GM12878 (cell line): ENCODE data around the gene KIF11. TPM values are rescaled to one million over a fixed set of nuclear protein-coding genes. Genes with fewer than 3 reads are reported as not detected.

Source experiments
- ATAC-seq: fragments of 200-7000 bp; cut with Tn5 transposase; 3 replicates; pipeline ENCODE4 v1.9.1; 2020; ENCODE audit warnings: mild to moderate bottlenecking, moderate library complexity
- Bru-seq: library from RNA; stranded (reverse); fragments of 400-500 nt; gene quantifications from one replicate; lab custom pipeline; 2021; lab: Mats Ljungman, UMichigan
- BruChase-seq, 2 experiments: library from RNA; stranded (reverse); fragments of 400-500 nt; gene quantifications; one replicate each; lab custom pipeline; 2021; lab: Mats Ljungman, UMichigan
- BruUV-seq: library from RNA; stranded (reverse); fragments of 400-500 nt; replicated peaks from 2 replicates; lab custom pipeline; 2021; lab: Mats Ljungman, UMichigan
- CTCF ChIA-PET: fragments of 300-600 bp; sonication (Branson Sonifier 250); formaldehyde crosslinking; extraction: SDS; loops from one replicate; lab custom pipeline; 2021; ENCODE audit warnings: inconsistent platforms; lab: Yijun Ruan, JAX
- POLR2A ChIA-PET: fragments of 350-600 bp; formaldehyde crosslinking; extraction: SDS; loops from one replicate; lab custom pipeline; 2021; ENCODE audit warnings: inconsistent platforms; lab: Charles Lee
- RAD21 ChIA-PET: fragments of 300-600 bp; sonication (Branson Sonifier 250); formaldehyde crosslinking; loops from one replicate; lab custom pipeline; 2023; ENCODE audit warnings: antibody characterized with exemption; ENCODE audit not compliant: unreplicated experiment; lab: Charles Lee
- SMC1A ChIA-PET: fragments of 300-600 bp; sonication (Branson Sonifier 250); formaldehyde crosslinking; loops from one replicate; lab custom pipeline; 2023; ENCODE audit not compliant: unreplicated experiment, uncharacterized antibody; lab: Charles Lee
- DNase-seq: peaks from one replicate; pipeline ENCODE4 v3.0.0-alpha.2; 2011; ENCODE audit warnings: low read depth, low spot score
- FAIRE-seq: peaks from 3 replicates; lab custom pipeline; 2011; peaks lifted over from hg19 to GRCh38; lab: Jason Lieb, UNC
- H2AFZ ChIP-seq: 2 replicates; pipeline ENCODE4 v1.6.0; 2011; ENCODE audit warnings: low read depth, low read length, control low read depth; ENCODE audit not compliant: control insufficient read depth
- H3K27ac ChIP-seq: 2 replicates; pipeline ENCODE4 v1.5.1; 2011; ENCODE audit warnings: control low read depth; ENCODE audit not compliant: control insufficient read depth, insufficient read depth
- H3K27me3 ChIP-seq, 2 experiments: replicated peaks in 1 of 2; 2 replicates each; pipeline versions ENCODE4 v1.6.0 to v1.6.1; 2011; ENCODE audit warnings: low read length in 1 of 2; ENCODE audit not compliant: control insufficient read depth in 2 of 2, insufficient read depth in 2 of 2
- H3K36me3 ChIP-seq, 2 experiments: 2 replicates each; pipeline ENCODE4 v1.5.1; 2011; ENCODE audit warnings: low read length in 1 of 2; ENCODE audit not compliant: control insufficient read depth in 2 of 2, insufficient read depth in 2 of 2
- H3K4me1 ChIP-seq: 2 replicates; pipeline ENCODE4 v1.6.1; 2011; ENCODE audit warnings: mild to moderate bottlenecking, low read length, moderate library complexity, mixed read lengths; ENCODE audit not compliant: control insufficient read depth, insufficient read depth
- H3K4me2 ChIP-seq: 2 replicates; pipeline ENCODE4 v1.6.0; 2011; ENCODE audit warnings: control low read depth; ENCODE audit not compliant: control insufficient read depth, insufficient read depth
- H3K4me3 ChIP-seq: fragments of 200-600 bp; sonication (generic); 2 replicates; pipeline ENCODE4 v1.5.1; 2016
- H3K79me2 ChIP-seq: 2 replicates; pipeline ENCODE4 v1.6.0; 2011; ENCODE audit warnings: low read length; ENCODE audit not compliant: control insufficient read depth, insufficient read depth
- H3K9ac ChIP-seq: 2 replicates; pipeline ENCODE4 v1.8.0; 2011; ENCODE audit warnings: low read length, control low read depth, mixed read lengths; ENCODE audit not compliant: control insufficient read depth, insufficient read depth
- H3K9me3 ChIP-seq: replicated peaks from 3 replicates; pipeline ENCODE4 v1.5.1; 2011; ENCODE audit warnings: mild to moderate bottlenecking, low read length; ENCODE audit not compliant: control insufficient read depth, insufficient read depth
- H4K20me1 ChIP-seq: 2 replicates; pipeline ENCODE4 v1.6.0; 2011; ENCODE audit not compliant: control insufficient read depth, insufficient read depth
- CBX3 ChIP-seq: fragments of 200-600 bp; sonication (generic); IDR thresholded peaks from 2 replicates; pipeline ENCODE4 v1.6.1; 2016; ENCODE audit warnings: low read depth, borderline replicate concordance
- CHD2 ChIP-seq: IDR thresholded peaks from 2 replicates; pipeline ENCODE4 v1.6.1; 2011; ENCODE audit warnings: low read depth, low read length, improper control_type of control experiment, borderline replicate concordance
- E4F1 ChIP-seq: fragments of 450-650 bp; IDR thresholded peaks from 2 replicates; pipeline ENCODE4 v1.6.1; 2018; ENCODE audit warnings: borderline replicate concordance, mild to moderate bottlenecking; ENCODE audit not compliant: partially characterized antibody
- JUND ChIP-seq: IDR thresholded peaks from 2 replicates; pipeline ENCODE4 v1.6.1; 2012; ENCODE audit warnings: low read depth, mild to moderate bottlenecking, low read length, improper control_type of control experiment, moderate library complexity
- NKRF ChIP-seq: fragments of 450-650 bp; conservative IDR thresholded peaks from 2 replicates; pipeline ENCODE4 v1.6.1; 2017; ENCODE audit warnings: mild to moderate bottlenecking, moderate library complexity
- RAD21 ChIP-seq: IDR thresholded peaks from 2 replicates; pipeline ENCODE4 v1.6.1; 2011; ENCODE audit warnings: mild to moderate bottlenecking, low read depth, low read length, moderate library complexity; ENCODE audit not compliant: insufficient read depth
- SUPT20H ChIP-seq: IDR thresholded peaks from 2 replicates; pipeline ENCODE4 v1.6.1; 2011; ENCODE audit warnings: low read depth, mild to moderate bottlenecking, low read length, moderate library complexity, borderline replicate concordance; ENCODE audit not compliant: control insufficient read depth
- USF1 ChIP-seq: IDR thresholded peaks from 2 replicates; pipeline ENCODE4 v1.6.1; 2011; ENCODE audit warnings: borderline replicate concordance, low read depth, mild to moderate bottlenecking, moderate library complexity, mixed read lengths, low read length; ENCODE audit not compliant: insufficient read depth; ENCODE audit errors: extremely low read length
- ZNF384 ChIP-seq: IDR thresholded peaks from 2 replicates; pipeline ENCODE4 v1.6.1; 2012; ENCODE audit warnings: low read depth, mild to moderate bottlenecking, low read length, improper control_type of control experiment, borderline replicate concordance
- ZZZ3 ChIP-seq: IDR thresholded peaks from 2 replicates; pipeline ENCODE4 v1.6.1; 2011; ENCODE audit warnings: low read depth; ENCODE audit not compliant: control insufficient read depth, insufficient read length
- WGBS: methylation state at CpG from one replicate; pipeline ENCODE4 v1.1.6; 2016; ENCODE audit warnings: low lambda C conversion rate; ENCODE audit not compliant: insufficient replicate concordance, insufficient coverage; ENCODE audit errors: missing lambda C conversion rate; 5-methylcytosine and 5-hydroxymethylcytosine counted together
- in situ Hi-C: fragments of 300-500 bp; cut with MboI; formaldehyde crosslinking; loops from 9 replicates; pipeline ENCODE4 v1.14.3; 2018; ENCODE audit warnings: mixed read lengths
- intact Hi-C: fragments of 100-400 bp; cut with micrococcal nuclease; formaldehyde crosslinking; loops from one replicate; pipeline ENCODE4 v1.14.2; 2022; ENCODE audit not compliant: unreplicated experiment
- long read RNA-seq, 2 experiments: library from polyadenylated mRNA; unstranded; transcript quantifications; one replicate each; pipeline ENCODE4 v2.0.0, GENCODE V29; 2019 to 2020
- polyA minus RNA-seq, 3 experiments: library from RNA; depleted of rRNA, polyadenylated mRNA; stranded (reverse); fragments of >200 nt; gene quantifications; 2 replicates each; pipeline ENCODE4 v1.2.3, GENCODE V29; 2011
- polyA plus RNA-seq, 11 experiments: library from polyadenylated mRNA; depleted of rRNA in 4 of 11; unstranded in 6 of 11; stranded (reverse) in 5 of 11; fragments of >200 nt; fragmentation: Nextera tagmentation in 4 of 11; fragmentation: Illumina TruSeq in 1 of 11; extraction: Ambion mirVana in 4 of 11; extraction: Trizol in 1 of 11; gene quantifications; 1 replicate in 1 of 11; 2 replicates in 10 of 11; pipeline versions ENCODE4 v1.2.1 to v1.2.3, GENCODE V29; 2011 to 2016; ENCODE audit warnings: inconsistent platforms in 2 of 11, missing spikeins in 2 of 11, low read depth in 1 of 11
- total RNA-seq, 4 experiments: library from RNA; depleted of rRNA in 3 of 4; stranded (reverse); fragments of >200 nt in 3 of 4; fragmentation: Illumina TruSeq in 1 of 4; extraction: Trizol in 1 of 4; gene quantifications; 2 replicates each; pipeline versions ENCODE4 v1.2.1 to v1.2.3, GENCODE V29; 2013 to 2021

The KIF11 gene
- 20.1 and 20.5 TPM in 2 replicates for total RNA-seq (2013; cell fraction: nucleolus; rRNA removed)
- total RNA-seq (2014; rRNA removed) = 40.3 and 50.5 TPM in 2 replicates
- 76.8 and 79.8 TPM in 2 replicates for total RNA-seq (2014; rRNA removed; fragmentation: Illumina TruSeq; extraction: Trizol)
- 41.4 and 43.6 TPM in 2 replicates for total RNA-seq (2021)
- polyA plus RNA-seq (2011; ENCODE audit: low read depth) = 10.8 TPM
- 33.4 and 63.3 TPM in 2 replicates for polyA plus RNA-seq (2011; rRNA removed)
- 10.6 and 13.2 TPM in 2 replicates for polyA plus RNA-seq (2011; cell fraction: cytosol; rRNA removed)
- polyA plus RNA-seq (2011; cell fraction: nucleus; rRNA removed) = 10.4 and 15.3 TPM in 2 replicates
- polyA plus RNA-seq (2012) = 19.3 and 24.6 TPM in 2 replicates
- 61.6 and 84.4 TPM in 2 replicates for polyA plus RNA-seq (2014; fragmentation: Illumina TruSeq; extraction: Trizol)
- polyA plus RNA-seq (2014; fragmentation: Nextera tagmentation; extraction: Ambion mirVana) = 10 to 100 TPM; 14.1 to 17.9 TPM
- 26.9 and 28.7 TPM in 2 replicates for polyA plus RNA-seq (2014; rRNA removed)
- 10 to 100 TPM; 67.4 to 73.8 TPM for polyA plus RNA-seq (2016; fragmentation: Nextera tagmentation; extraction: Ambion mirVana)
- polyA minus RNA-seq (2011; rRNA and poly(A)+ RNA removed) = 19.5 and 28.5 TPM in 2 replicates
- polyA minus RNA-seq (2011; cell fraction: cytosol; rRNA and poly(A)+ RNA removed) = 14.4 and 22.2 TPM in 2 replicates
- 6.3 and 10.8 TPM in 2 replicates for polyA minus RNA-seq (2011; cell fraction: nucleus; rRNA and poly(A)+ RNA removed)
- Bru-seq, nascent RNA = percentile 83 among the genes with signal in this experiment
- percentile 84 among the genes with signal in this experiment for BruChase-seq, experiment 1, labeled RNA remaining after a 6-hour chase
- BruChase-seq, experiment 2, labeled RNA remaining after a 2-hour chase = percentile 87 among the genes with signal in this experiment
- long read RNA-seq, experiment 1, full-length matches to known transcripts = 12 of 20 reads
- long read RNA-seq, experiment 1, partial matches to known transcripts = 5 of 20 reads
- long read RNA-seq, experiment 1, other reads (novel, unspliced or antisense) = 3 of 20 reads
- long read RNA-seq, experiment 2, full-length matches to known transcripts = 30 of 143 reads
- long read RNA-seq, experiment 2, partial matches to known transcripts = 100 of 143 reads
- long read RNA-seq, experiment 2, other reads (novel, unspliced or antisense) = 13 of 143 reads

- Histone ChIP-seq H3K36me3 (no peaks in the 10 kb centered on the region), H3K79me2 (peaks cover 51% of the 10 kb centered on the region), H3K4me3 (peak within 1 kb of the TSS; percentile 88), H2AFZ (peak within 1 kb of the TSS; percentile 96), H3K27ac (peak within 1 kb of the TSS; percentile 95), H3K4me1 (peaks cover 7% of the 10 kb centered on the region), H3K27me3 (no peaks in the 10 kb centered on the region), H3K4me2 (peak within 1 kb of the TSS; percentile 88), H3K9ac (peak within 1 kb of the TSS; percentile 96), H4K20me1 (no peaks in the 10 kb centered on the region), H3K9me3 (no peaks in the 10 kb centered on the region)
- ChIA-PET RAD21 (interaction anchor here (1.0 to 1.2 kb wide), 2 partner anchors 19 to 22 kb away, joined by 3 to 5 read pairs; partner anchors contain the start of gene IDE), SMC1A (interaction anchor here (0.6 to 1.3 kb wide), 2 partner anchors 21 to 149 kb away, joined by 3 to 4 read pairs; no protein-coding TSS in a partner anchor), CTCF (interaction anchor here (1.0 to 1.7 kb wide), 2 partner anchors 19 to 288 kb away, joined by 4 read pairs; partner anchors contain the start of gene IDE), POLR2A (interaction anchor here (0.5 to 1.3 kb wide), 2 partner anchors 20 to 56 kb away, joined by 3 to 4 read pairs; no protein-coding TSS in a partner anchor)
- ATAC-seq = peak; percentile 81
- in situ Hi-C loops (no loop called here), intact Hi-C loops (loop anchor here (5.0 to 10.0 kb wide), 2 partner anchors 252 to 301 kb away; partner anchors contain the start of genes CPEB3, EXOC6 and MARCHF5)
- 1% methylated on average over 60 of the region's 61 CpGs for WGBS
- FAIRE-seq = no peak
- peak; percentile 88 for DNase-seq
- BruUV-seq = TSS peak; percentile 58
- TF ChIP-seq CBX3 = no peak
- TF ChIP-seq ZZZ3 = no peak
- no peak for TF ChIP-seq USF1
- TF ChIP-seq CHD2 = no peak; the same call in 1 of the 2 replicates
- TF ChIP-seq JUND = no peak
- no peak for TF ChIP-seq SUPT20H
- no peak for TF ChIP-seq ZNF384
- TF ChIP-seq NKRF = peak; percentile 100
- TF ChIP-seq E4F1 = no peak
- TF ChIP-seq RAD21 = no peak
These were observed at the start of gene KIF11 for GRCh38 chr10:92592761-92593618. KIF11 (plus strand) TSS chr10:92593130; CDS start chr10:92593376, 246 bp downstream.
